Raji (cell line): ENCODE data around the gene PCBD2.

Experiments used
- POLR2A ChIP-seq: IDR thresholded peaks from 2 replicates; pipeline ENCODE4 v1.6.1; 2011; ENCODE audit warnings: low read depth, low read length, control low read depth; ENCODE audit not compliant: insufficient read depth

The PCBD2 gene

GRCh38 chr5:135009736-135010501 lies 105.0 kb downstream of the PCBD2 start:
- no peak for TF ChIP-seq POLR2A

- TF ChIP-seq POLR2A, result no peak
Measured at GRCh38 chr5:135010502-135011354, 105.8 kb downstream of the PCBD2 start.

GRCh38 chr5:135011355-135012032 lies 106.6 kb downstream of the PCBD2 start:
- TF ChIP-seq POLR2A, result no peak

- TF ChIP-seq POLR2A, result no peak
Measured at GRCh38 chr5:135012033-135012588, 107.2 kb downstream of the PCBD2 start.
